ENCODE measurements around the gene RPL13.
"Not testable (repeated sequence)": the region's sequence is repeated elsewhere in the genome, so short reads cannot be mapped to it uniquely, and the experiment has no call there.

RPL13 gene

DNA sequence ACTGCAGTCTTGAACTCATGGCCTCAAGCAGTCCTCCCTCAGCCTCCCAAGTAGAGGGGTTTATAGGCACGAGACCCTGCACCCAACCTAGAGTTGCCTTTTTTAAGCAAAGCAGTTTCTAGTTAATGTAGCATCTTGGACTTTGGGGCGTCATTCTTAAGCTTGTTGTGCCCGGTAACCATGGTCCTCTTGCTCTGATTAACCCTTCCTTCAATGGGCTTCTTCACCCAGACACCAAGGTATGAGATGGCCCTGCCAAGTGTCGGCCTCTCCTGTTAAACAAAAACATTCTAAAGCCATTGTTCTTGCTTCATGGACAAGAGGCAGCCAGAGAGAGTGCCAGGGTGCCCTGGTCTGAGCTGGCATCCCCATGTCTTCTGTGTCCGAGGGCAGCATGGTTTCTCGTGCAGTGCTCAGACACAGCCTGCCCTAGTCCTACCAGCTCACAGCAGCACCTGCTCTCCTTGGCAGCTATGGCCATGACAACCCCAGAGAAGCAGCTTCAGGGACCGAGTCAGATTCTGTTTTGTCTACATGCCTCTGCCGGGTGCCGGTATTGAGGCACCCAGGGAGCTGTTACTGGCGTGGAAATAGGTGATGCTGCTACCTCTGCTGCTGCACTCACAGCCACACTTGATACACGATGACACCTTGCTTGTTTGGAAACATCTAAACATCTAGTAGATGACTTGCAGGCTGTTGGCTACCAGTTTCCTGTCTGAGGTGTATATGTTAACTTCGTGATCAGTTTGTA, 3.3 kb downstream of the RPL13 start:
- DNase-seq: no peak

DNA sequence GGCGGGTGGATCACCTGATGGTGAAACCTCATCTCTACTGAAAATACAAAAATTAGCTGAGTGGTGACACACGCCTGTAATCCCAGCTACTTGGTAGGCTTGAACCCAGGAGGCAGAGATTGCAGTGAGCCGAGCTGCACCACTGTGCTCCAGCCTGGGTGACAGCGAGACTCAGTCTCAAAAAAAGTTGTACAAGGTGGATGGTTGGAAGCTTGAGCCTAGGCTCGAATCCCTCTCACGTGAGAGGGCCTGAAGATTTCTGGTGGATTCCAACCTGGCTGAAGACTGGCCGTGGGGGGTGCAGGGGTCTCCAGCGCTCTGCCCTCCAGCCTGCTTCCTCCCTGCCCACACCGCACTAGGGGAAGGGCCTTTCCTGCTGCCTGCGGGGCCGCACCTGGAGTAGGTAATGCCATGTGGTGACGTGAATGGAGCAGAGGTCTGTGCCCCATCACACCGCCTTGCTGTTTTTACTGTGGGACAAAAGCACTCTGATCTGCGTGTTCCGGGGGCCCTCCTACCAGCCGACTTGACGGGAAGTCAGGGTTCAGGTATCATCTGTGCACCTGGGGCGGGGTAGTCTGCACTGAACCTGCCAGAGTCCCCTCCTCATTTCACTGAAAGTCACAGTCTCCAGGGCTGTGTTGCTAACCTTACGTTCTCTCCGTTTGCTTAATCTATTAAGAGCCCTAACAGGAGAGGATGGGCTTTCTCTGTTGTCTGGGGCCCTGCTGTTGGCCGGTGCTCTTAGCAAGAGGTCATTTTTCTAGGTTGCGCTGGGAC, 4.2 kb downstream of the RPL13 start:
- no peak for DNase-seq

DNA sequence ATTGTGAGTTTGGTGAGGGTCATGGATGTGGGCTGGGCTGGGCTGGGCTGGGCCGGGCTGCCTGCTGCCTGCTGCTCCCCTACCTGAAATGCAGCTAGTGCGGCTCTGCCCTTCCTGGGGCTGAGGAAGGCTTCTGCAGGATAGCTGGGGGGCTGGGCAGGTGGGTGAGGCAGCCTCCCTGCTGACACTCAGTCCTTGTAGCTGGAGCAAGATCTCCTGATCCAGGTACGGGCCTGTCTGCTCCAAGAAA, 4.7 kb downstream of the RPL13 start:
- no peak for DNase-seq

DNA sequence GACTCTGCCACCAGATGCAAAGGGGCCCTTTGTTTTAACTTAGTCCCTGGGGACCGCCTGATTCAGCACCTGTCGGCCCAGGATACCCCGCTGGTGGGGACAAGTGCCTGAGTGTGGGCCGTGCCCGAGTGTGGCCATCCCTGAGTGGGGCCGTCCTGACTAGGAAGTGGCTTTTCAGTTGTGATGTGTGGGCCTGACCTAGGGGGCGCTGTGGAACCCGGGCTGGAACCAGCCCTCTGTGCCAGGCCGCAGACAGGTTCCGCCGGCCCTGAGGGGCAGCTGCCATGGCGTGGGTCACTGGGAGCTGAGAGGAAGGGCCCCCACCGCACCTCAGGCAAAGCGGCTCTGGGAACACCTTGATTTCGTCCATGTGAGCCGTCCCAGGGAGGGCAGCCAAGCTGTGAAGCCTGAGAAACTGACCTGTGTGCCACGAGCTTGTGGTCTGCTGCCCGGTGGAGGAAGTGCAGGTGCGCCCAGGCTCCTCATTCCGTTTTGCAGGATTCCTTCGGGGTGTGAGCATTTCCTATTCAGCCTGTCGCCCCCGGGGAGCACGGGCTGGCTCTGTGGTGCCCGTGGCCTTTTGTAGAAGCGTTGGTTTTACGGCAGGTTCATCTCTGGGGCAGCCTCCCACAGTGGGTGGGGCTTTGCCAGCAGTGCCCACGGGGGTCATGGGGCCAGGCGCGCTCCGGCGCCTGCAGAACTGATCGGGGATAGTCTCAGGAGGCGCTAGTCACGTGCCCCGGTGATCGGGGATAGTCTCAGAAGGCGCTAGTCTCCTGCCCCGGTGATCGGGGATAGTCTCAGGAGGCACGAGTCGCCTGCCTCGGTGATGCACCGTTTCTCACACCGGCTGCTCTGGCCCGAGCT, 5.3 kb downstream of the RPL13 start:
- peak; percentile 40 for DNase-seq

DNA sequence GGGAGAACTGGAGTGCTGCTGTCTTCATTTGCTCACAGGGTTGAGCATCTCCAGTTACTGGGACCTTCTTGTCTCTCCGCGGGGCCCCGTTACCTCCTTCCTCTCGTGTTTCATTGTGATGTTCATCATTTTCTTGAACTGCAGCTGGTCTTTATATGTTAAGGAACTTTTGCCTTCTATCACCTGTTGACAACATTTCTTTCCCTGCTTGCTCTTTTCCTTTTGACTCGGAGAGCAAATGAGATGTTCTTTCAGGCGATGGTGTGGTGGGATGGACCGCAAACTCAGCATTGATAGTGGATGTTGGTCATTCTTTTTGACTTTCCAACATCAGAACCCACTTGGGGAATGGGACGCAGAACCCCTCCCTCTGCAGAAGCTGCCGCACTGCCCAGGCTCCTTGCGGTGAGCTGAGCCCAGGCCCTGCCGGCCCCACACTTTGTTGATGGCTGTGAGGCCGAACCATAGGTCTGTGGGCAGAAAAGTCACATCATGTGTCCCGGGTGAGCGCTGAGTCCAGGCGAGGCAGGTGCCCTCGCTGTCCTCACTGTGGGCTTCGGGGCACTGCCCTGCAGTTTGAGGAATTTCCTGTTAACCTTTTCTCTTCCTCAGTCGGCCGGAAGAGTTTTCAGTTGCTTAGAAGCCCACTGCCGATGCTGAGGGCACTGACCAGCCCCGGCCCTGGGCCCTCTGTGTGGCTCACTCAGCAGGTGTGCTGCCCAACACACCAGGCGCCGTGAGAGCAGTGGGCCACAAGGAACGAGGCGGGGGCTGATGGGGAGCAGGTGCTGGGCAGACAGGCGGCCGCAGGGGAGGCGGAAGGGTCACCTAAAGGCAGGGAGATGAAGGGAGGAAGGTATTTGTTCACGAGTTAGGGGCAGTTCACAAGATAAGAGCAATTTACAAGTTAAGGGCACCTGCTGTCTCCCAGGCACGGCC, 7.4 kb downstream of the RPL13 start:
- DNase-seq: no peak

DNA sequence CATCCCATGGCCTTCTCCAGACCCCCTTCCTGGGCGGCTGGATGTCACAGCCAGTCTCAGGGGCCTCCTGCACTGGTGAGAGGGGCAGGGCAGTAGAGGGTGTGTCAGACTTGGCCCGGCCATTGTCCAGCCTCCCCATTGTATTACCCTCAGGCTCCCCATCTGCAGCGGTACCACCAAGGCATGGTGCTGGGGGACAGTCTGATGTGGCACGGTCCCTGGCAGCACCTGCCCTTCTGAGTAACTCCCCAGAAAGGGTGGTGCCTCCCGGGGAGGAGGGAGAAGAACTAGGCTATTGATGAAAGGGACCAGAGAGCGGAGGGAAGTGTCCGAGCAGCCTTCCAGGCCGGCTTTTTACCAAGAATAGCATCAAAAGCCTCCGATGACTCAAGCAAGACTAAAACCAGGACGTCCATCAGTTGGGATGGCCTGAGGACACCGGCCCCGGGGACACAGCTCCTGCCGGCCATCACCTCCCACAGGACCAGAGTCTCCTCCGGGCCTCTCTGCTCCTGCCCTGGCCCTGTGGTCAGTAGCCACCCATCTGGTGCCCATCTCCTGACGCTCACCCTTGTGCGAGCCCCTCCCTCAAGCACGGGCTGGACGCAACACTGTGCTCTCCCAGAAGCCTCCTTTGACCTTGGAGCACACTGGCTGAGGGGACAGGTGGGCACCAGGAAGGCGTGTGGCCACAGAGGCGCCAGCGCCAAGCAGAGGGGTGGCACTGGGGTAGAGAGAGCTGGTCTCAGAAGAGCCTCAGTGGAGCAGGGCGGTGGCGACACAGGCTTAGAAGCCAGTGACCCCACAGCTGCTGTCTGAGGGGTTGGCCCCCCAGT, 9.2 kb downstream of the RPL13 start:
- no peak for DNase-seq

DNA sequence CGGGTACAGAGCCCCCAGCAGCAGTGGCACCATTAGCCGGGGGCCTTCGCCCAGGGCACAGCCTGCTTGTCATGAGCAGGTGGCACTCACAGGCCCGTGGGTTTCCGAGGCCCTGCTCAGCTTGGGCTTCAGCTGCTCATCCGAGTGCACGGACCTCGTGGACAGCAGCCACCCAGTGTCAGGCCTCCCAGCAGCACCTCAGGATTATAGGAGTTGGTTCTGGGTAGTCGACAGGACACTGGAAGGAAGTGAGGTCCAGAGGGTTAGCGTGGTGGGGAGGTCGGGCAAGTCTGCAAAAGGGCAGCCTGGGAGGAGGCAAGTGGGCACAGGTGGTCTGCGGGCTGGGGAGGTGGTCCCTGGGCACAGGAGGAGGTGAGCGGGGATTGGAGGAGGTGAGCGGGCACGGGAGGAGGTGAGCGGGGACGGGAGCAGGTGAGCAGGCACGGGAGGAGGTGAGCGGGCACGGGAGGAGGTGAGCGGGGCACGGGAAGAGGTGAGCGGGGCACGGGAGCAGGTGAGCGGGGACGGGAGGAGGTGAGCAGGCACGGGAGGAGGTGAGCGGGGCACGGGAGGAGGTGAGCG, 10.0 kb downstream of the RPL13 start:
- DNase-seq: no peak

DNA sequence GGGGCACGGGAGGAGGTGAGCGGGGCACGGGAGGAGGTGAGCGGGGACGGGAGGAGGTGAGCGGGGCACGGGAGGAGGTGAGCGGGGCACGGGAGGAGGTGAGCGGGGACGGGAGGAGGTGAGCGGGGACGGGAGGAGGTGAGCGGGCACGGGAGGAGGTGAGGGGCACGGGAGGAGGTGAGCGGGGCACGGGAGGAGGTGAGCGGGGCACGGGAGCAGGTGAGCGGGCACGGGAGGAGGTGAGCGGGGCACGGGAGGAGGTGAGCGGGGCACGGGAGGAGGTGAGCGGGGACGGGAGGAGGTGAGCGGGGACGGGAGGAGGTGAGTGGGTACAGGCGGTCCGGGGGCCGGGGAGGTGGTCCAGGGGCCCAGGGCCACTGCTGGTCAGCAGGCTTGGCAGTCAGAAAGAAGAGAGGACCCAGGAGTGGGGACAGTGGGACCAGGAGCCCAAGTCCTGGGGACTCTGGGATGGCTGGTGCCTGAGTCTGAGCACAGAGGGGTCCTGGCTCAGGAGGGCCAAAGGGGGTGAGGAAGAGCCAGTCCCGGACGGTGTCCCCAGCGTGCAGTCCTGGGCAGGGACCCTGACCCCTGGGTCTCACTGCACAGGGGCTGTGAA, 10.6 kb downstream of the RPL13 start:
- DNase-seq: not testable (repeated sequence)

DNA sequence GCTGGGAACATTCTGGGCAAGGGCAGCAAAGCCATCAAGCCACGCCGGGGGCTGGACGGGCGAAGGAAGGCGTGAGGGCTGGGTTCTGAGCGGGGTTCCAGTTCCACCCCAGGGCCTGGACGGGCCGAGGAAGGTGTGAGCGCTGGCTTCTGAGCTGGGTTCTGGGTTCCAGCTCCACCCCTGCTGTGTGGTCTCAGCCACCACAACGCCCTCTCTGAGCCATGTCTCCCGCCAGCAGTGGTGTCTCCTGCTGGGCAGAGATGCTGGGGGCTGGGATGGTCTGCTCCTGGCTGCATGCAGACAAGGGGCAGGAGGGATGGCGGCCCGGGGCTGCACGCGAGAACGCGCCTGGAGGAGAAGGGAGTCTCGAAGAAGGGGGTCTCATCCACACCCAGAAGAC, 11.2 kb downstream of the RPL13 start:
- DNase-seq: no peak

DNA sequence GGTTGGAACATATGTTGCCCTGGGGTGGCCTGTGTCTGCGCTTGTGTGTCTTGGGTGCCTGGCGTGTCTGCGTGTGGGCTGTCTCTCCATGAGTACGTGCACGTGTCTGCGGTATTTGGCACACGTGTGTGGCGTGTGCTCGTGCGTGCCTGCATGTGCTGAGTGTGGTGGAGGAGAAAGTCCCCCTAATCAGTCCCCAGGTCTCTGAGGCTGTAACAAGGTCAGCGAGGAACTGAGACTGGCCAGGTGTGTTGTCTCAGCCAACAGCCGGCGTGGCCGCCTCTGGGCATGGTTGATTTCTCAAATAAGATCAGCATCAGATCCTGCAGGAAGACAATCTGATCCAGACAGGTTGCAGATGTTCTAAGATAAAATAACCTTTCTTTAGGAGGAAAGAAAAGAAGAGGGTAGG, 11.6 kb downstream of the RPL13 start:
- DNase-seq: no peak

DNA sequence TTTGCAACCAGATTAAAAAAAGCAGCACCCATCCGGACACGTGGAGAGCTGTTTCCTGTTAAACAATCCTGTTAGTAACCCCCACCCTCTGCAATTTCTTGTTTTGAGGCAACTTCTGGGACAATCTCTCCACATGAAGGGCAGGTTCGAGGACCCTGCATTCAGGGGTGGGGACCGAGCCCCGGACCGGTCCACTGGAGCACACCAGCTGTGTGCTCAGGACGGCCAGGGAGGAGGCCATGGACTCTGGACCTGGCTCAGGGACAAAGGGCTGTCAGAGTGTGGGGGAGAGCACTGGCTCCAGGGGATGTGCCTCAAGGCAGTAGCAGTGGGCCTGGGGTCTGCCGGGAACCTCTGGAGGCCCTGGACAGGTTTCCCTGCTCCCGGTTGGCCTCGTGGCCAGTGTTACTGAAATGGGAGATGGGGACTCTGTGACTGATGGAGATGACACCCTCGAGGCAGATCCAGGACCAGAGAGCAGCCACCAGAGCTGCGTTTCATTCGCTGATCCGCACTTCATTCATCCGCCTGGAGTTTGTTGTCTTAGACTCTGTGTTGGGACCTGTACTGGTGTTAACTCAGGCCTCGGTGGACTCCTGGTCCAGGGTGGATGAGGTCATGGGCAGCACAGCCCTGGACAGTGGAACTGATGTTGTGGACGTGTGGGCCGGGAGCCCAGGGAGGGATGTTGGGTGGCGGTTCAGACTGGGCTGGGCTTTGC, 12.2 kb downstream of the RPL13 start:
- no peak for DNase-seq

DNA sequence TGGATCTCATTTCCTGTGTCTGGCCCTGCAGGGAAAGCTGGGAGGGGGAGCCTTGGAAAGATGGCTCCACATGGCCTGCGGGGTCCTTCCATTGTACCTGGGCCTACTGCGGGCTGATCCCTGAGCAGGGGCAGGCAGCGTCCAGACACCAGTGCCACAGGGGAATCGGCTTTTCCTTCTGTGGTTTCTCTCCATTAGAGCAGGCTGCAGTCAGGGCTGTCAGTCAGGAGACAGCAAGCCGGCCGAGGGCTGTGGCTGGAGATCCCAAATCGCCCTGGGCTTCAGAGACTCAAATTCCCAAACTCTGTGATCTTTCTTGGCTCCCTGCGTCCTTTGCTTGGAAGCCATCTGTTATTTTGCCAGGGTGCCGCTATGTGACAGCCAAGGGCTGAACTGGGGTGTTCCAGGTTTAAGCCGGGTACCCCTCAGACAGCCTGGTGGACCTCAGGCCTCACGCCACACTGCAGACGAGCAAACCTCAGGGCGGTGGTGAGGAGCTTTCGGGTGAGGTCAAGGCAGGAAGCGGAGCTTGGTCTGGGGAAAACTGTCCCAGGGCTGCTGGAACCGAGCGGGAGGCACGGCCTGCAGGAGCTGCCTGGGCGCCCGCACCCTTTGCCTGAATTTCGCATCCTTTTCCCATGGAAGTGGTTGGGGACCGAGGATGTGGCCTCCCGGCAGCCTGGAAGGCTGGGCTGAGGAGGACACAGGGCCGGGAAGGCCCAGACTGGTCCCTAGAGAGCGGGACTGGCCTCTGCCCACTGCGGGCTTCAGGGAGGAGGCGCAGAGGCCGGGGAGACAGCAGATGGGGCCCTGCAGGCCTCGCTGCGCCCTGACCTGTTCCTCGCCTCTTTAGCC, 13.6 kb downstream of the RPL13 start:
- no peak for DNase-seq

DNA sequence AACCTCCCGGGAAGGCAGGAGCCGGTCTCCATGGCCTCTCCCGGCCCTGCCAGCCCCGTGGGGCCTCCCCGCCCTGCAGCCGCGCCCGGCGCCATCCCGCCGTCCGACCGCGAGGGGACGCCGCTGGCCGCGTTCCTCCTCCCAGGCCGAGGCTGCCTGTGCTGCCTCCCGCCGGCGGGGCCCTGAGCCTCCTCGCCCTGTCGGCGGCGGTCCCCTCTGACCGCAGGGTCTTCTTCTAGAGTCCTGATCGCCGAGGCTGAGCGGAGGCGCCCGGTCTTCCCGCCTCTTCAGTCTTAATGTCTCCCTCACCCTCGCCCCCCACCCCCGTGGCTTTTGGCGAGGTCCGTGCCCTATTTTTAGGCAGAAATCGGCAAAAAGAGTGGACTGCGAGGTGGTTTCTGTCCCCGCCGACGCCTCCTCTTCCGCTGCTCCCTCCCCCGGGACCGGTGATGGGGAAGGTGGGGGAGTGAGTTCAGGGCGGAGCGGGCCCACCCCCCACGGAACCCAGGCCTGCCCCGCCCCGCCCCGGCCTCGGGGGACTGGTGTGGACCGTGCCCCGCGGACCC, 14.3 kb downstream of the RPL13 start:
- DNase-seq: peak; percentile 39

DNA sequence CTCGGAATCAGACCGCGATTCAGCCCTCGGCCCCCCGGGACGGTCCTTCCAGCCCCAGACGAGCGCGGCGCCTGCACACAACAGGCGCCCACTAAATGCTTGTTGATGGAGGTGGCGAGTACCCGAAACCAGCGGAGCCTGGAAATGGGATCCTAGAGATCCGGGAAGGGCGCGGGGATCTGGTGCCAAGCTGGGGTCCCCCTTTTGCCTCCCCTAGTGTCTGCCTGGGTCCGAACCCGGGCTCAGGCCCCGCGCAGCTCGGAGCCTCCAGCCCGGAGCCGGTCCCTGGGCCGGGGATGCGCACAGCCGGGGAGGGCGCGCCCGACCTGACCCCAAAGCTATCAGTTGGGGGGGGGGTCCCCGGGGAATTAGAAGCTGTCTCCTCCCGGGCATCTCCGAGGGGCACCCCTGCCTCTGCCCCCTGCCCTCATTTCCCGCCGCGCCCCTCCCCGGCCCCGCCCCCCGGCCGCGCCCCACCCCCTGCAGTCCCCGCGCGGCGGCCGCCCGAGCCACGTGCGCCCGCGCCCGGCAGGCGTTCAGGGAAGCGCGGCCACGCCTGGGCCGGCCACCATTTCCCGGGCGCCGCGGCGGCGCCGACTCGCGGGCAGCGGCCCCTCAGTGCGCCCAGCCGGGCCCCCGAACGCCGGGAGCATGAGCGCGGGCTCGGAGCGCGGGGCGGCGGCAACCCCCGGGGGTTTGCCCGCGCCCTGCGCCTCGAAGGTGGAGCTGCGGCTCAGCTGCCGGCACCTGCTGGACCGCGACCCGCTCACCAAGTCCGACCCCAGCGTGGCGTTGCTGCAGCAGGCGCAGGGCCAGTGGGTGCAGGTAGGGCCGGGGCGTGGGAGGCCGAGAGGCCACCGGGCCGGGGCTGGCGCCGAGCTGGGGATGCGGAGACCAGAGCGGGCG, 15.0 kb downstream of the RPL13 start, which contains the start of gene CPNE7:
CPNE7 (plus strand) TSS at position 512 of the 906 bp plus-strand sequence; CDS start at position 652, 140 bp downstream.
- no peak for DNase-seq

DNA sequence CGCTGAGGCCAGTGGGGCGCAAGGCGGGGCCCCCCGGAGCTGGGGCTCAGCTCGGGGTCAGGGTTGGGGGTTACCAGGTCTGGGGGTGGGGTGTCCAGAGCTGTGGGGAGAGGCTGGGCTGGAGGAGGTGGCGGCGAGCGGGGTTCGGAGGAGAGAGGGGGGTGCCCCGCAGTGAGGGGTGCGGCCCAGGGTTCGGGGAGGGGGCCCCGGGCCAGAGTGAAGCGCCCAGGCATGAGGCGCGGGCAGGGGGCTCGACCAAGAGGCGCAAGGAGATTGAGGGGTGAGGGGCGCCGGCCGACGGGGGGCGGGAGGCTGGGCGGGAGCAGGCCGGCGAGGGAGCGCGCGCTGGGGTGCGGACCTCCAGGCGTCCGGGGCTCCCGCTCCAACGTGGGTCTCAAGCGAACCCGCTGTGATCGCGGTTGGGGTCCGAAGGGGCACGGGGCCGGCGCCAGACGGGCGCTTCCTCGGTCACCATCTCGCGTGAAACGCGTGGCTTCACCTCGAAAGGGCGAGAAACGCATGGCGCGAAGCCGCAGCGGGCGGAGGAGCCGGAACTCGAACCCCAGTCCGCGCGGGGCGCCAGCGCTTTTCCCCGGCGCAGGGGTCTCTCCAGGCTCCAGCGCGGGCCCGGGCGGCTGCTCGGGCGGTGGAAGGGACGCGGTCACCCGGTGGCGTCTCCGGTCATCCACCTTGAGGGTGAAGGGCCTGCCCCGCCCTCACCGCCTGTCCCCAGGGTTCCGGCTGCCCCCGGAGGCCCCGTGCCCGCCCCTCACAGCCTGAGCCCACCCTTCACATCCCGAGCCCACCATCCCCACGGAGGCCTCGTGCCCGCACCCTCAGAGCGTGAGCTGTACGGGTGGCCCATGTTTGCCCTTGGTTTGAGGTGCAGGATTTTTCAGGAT, 15.9 kb downstream of the RPL13 start:
- no peak for DNase-seq

DNA sequence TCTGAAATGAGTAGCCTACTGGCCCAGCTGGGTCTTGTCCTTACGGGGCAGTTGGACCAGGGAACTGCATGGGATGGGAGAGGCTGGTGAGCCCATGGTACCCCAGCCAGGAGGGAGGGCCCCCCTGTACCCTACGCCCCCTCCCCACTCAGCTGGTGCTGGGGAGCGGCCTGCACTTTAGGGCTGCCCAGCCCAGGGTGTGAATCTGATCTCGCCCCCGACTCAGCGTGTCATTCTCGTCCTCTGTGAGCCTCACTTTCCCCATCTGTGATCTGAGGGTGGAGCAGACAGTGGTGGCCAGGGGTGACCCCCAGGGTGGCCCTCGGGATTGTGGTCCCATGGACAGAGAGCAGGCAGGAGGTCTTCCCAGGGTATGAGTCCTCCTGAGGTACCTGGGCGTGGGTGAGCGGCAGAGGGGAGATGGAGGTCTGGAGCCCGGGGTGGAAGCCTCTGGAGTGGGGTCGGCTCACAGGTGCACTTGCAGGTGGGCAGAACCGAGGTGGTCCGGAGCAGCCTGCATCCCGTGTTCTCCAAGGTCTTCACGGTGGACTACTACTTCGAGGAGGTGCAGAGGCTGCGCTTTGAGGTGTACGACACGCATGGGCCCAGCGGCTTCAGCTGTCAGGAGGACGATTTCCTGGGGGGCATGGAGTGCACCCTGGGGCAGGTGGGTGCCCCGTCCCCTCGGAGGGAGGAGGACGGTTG, 16.7 kb downstream of the RPL13 start:
- DNase-seq: no peak
